IMR-90 (cell line): ENCODE results near the gene NAIF1. TPM values are rescaled to one million over a fixed set of nuclear protein-coding genes. Genes with fewer than 3 reads are reported as not detected.

Experiments used
- ATAC-seq: fragments of 200-7000 bp; cut with Tn5 transposase; 2 replicates; pipeline ENCODE4 v1.9.1; 2020; ENCODE audit warnings: low read depth, mild to moderate bottlenecking, moderate library complexity
- BruUV-seq: library from RNA; stranded (reverse); fragments of 400-500 nt; replicated peaks from 2 replicates; lab custom pipeline; 2021; lab: Mats Ljungman, UMichigan
- CTCF ChIA-PET: fragments of 300-600 bp; formaldehyde crosslinking; extraction: SDS; loops from one replicate; lab custom pipeline; 2021; ENCODE audit warnings: antibody characterized with exemption; lab: Yijun Ruan, JAX
- POLR2A ChIA-PET: fragments of 300-600 bp; sonication (Branson Sonifier 250); formaldehyde crosslinking; loops from one replicate; lab custom pipeline; 2022; ENCODE audit warnings: antibody characterized with exemption; ENCODE audit not compliant: unreplicated experiment; lab: Charles Lee
- DNase-seq: peaks from one replicate; pipeline ENCODE4 v3.0.0; 2013
- H2AFZ ChIP-seq: replicated peaks from 2 replicates; pipeline ENCODE3; 2013; ENCODE audit warnings: low read length, mild to moderate bottlenecking; ENCODE audit not compliant: poor library complexity
- H2AK5ac ChIP-seq: 2 replicates; pipeline ENCODE4 v1.6.1; 2013; ENCODE audit warnings: low read depth, low read length, inconsistent platforms
- H2AK9ac ChIP-seq: replicated peaks from 2 replicates; pipeline ENCODE3; 2013; ENCODE audit warnings: mild to moderate bottlenecking, low read depth, low read length, moderate library complexity; ENCODE audit not compliant: poor library complexity
- H2BK120ac ChIP-seq: 2 replicates; pipeline ENCODE4 v1.6.1; 2013; ENCODE audit warnings: low read depth, low read length, inconsistent platforms
- H2BK15ac ChIP-seq: 3 replicates; pipeline ENCODE4 v1.6.1; 2013; ENCODE audit warnings: low read depth, low read length, inconsistent platforms
- H2BK20ac ChIP-seq: 2 replicates; pipeline ENCODE4 v1.6.1; 2013; ENCODE audit warnings: low read depth, mild to moderate bottlenecking, inconsistent platforms, low read length, moderate library complexity
- H2BK5ac ChIP-seq: 2 replicates; pipeline ENCODE4 v1.6.1; 2013; ENCODE audit warnings: mild to moderate bottlenecking, low read depth, low read length, inconsistent platforms; ENCODE audit not compliant: poor library complexity, severe bottlenecking
- H3K14ac ChIP-seq: replicated peaks from 2 replicates; pipeline ENCODE4 v1.6.1; 2013; ENCODE audit warnings: low read depth, low read length, inconsistent platforms
- H3K18ac ChIP-seq: 2 replicates; pipeline ENCODE4 v1.6.1; 2013; ENCODE audit warnings: low read depth, low read length, control low read depth
- H3K23ac ChIP-seq: 2 replicates; pipeline ENCODE4 v1.6.1; 2013; ENCODE audit warnings: low read depth, low read length, inconsistent platforms
- H3K27ac ChIP-seq: 2 replicates; pipeline ENCODE4 v1.5.1; 2013; ENCODE audit warnings: mild to moderate bottlenecking, control low read depth, low read length; ENCODE audit not compliant: insufficient read depth
- H3K27me3 ChIP-seq: 2 replicates; pipeline ENCODE4 v1.6.1; 2013; ENCODE audit warnings: low read length; ENCODE audit not compliant: control insufficient read depth, insufficient read depth
- H3K36me3 ChIP-seq: 2 replicates; pipeline ENCODE4 v1.6.1; 2013; ENCODE audit warnings: low read length, mixed read lengths; ENCODE audit not compliant: control insufficient read depth, insufficient read depth
- H3K4ac ChIP-seq: 2 replicates; pipeline ENCODE4 v1.6.1; 2013; ENCODE audit warnings: low read depth, low read length, inconsistent platforms
- H3K4me1 ChIP-seq: 2 replicates; pipeline ENCODE4 v1.6.1; 2013; ENCODE audit warnings: low read length, mixed read lengths; ENCODE audit not compliant: control insufficient read depth, insufficient read depth
- H3K4me2 ChIP-seq: 2 replicates; pipeline ENCODE4 v1.6.1; 2013; ENCODE audit warnings: low read depth, mild to moderate bottlenecking, control low read depth, low read length, moderate library complexity
- H3K4me3 ChIP-seq: 2 replicates; pipeline ENCODE4 v1.5.1; 2013; ENCODE audit warnings: low read depth, mild to moderate bottlenecking, control low read depth, low read length, moderate library complexity; ENCODE audit not compliant: insufficient read depth
- H3K56ac ChIP-seq: 2 replicates; pipeline ENCODE4 v1.6.1; 2013; ENCODE audit warnings: low read length, inconsistent platforms; ENCODE audit not compliant: insufficient read depth; ENCODE audit errors: extremely low read depth
- H3K79me1 ChIP-seq, 2 experiments: 2 replicates each; pipeline ENCODE4 v1.6.1; 2013; ENCODE audit warnings: low read length in 2 of 2, inconsistent platforms in 1 of 2, low read depth in 1 of 2
- H3K9ac ChIP-seq: 2 replicates; pipeline ENCODE4 v1.6.1; 2013; ENCODE audit warnings: low read depth, low read length, control low read depth
- H3K9me1 ChIP-seq: 2 replicates; pipeline ENCODE4 v1.6.1; 2013; ENCODE audit warnings: low read length, inconsistent platforms; ENCODE audit not compliant: insufficient read depth
- H3K9me3 ChIP-seq: 2 replicates; pipeline ENCODE4 v1.6.1; 2013; ENCODE audit warnings: low read length; ENCODE audit not compliant: control insufficient read depth, insufficient read depth
- H4K20me1 ChIP-seq: 2 replicates; pipeline ENCODE4 v1.6.1; 2013; ENCODE audit warnings: low read length, inconsistent platforms; ENCODE audit not compliant: insufficient read depth
- H4K5ac ChIP-seq: 2 replicates; pipeline ENCODE4 v1.6.1; 2013; ENCODE audit warnings: mild to moderate bottlenecking, low read depth, low read length, control low read depth
- H4K8ac ChIP-seq, 2 experiments: 2 replicates each; pipeline ENCODE4 v1.6.1; 2013; ENCODE audit warnings: low read depth in 2 of 2, low read length in 2 of 2, control low read depth in 1 of 2, inconsistent platforms in 1 of 2
- H4K91ac ChIP-seq: 2 replicates; pipeline ENCODE4 v1.6.1; 2013; ENCODE audit warnings: low read depth, low read length, inconsistent platforms; ENCODE audit not compliant: insufficient read depth
- CTCF ChIP-seq: conservative IDR thresholded peaks from 2 replicates; pipeline ENCODE4 v1.5.1; 2012; ENCODE audit warnings: mild to moderate bottlenecking, low read depth, low read length, improper control_type of control experiment
- FOS ChIP-seq: fragments of 150-350 bp; IDR thresholded peaks from 2 replicates; pipeline ENCODE4 v1.6.1; 2016; ENCODE audit warnings: low read depth, low read length
- WGBS, 2 experiments: methylation state at CpG; one replicate each; pipeline versions ENCODE4 v1.1.5 to v1.1.7; 2013; ENCODE audit warnings: missing lambda C conversion rate in 2 of 2; ENCODE audit not compliant: insufficient read length in 1 of 2; ENCODE audit errors: extremely low coverage in 2 of 2; 5-methylcytosine and 5-hydroxymethylcytosine counted together
- dilution Hi-C: fragments of 300-500 bp; cut with HindIII; formaldehyde crosslinking; loops from one replicate; pipeline ENCODE4 v1.14.3; 2018; ENCODE audit warnings: low sequenced_read_pairs; ENCODE audit not compliant: unreplicated experiment
- in situ Hi-C: fragments of 300-500 bp; cut with MboI; formaldehyde crosslinking; loops from 3 replicates; pipeline ENCODE4 v1.14.3; 2019; ENCODE audit warnings: low sequenced_read_pairs, inconsistent platforms, mixed read lengths
- intact Hi-C: fragments of 100-400 bp; cut with micrococcal nuclease; formaldehyde crosslinking; loops from 2 replicates; pipeline ENCODE4 v1.10.0; 2022
- polyA plus RNA-seq, 3 experiments: library from polyadenylated mRNA; depleted of rRNA; stranded (reverse); fragments of >200 nt; gene quantifications; 2 replicates each; pipeline ENCODE4 v1.2.3, GENCODE V29; 2012; ENCODE audit warnings: low replicate concordance in 1 of 3
- total RNA-seq: library from RNA; depleted of rRNA; stranded (reverse); fragments of >200 nt; gene quantifications from 2 replicates; pipeline ENCODE4 v1.2.3, GENCODE V29; 2012

Gene NAIF1
- total and polyA plus RNA-seq, 2 of the 4 experiments (the other 2 are of a cell fraction), result 9.7 to 10.1 TPM

- intact Hi-C loops (no loop called here), in situ Hi-C loops (no loop called here), dilution Hi-C loops (no loop called here)
- Histone ChIP-seq H3K9ac (no peak overlapping the region), H3K4me3 (no peak overlapping the region), H3K9me1 (peaks cover 13% of the 10 kb centered on the region), H2BK120ac (peak overlapping the region; percentile 62; the same call in 1 of the 2 replicates), H3K79me1 (peaks cover 0 to 69% of the 10 kb centered on the region in 2 experiments; a peak in 2 of 4 replicates), H4K8ac (peak overlapping the region in 1 of 2 experiments; percentile 46; a peak in 1 of 4 replicates), H2AFZ (no peak overlapping the region), H2BK15ac (peak overlapping the region; percentile 6; the same call in 1 of the 3 replicates), H4K91ac (no peak overlapping the region), H2BK20ac (no peak overlapping the region; the same call in 1 of the 2 replicates), H3K56ac (no peak overlapping the region), H3K36me3 (no peaks in the 10 kb centered on the region), H2BK5ac (peak overlapping the region; percentile 75), H4K5ac (peak overlapping the region; percentile 10; the same call in 1 of the 2 replicates), H3K27me3 (no peaks in the 10 kb centered on the region), H3K4me2 (peak overlapping the region; percentile 26; the same call in 1 of the 2 replicates), H3K27ac (peak overlapping the region; percentile 24; the same call in 1 of the 2 replicates), H3K4ac (peak overlapping the region; percentile 72), H3K4me1 (peaks cover 34% of the 10 kb centered on the region), H2AK9ac (peak overlapping the region; percentile 91), H3K9me3 (no peaks in the 10 kb centered on the region), H2AK5ac (peak overlapping the region; percentile 85), H3K18ac (peak overlapping the region; percentile 73), H3K23ac (0 out of 2 replicates have a peak overlapping the region, but pooled peaks have one; percentile 13), H3K14ac (peak overlapping the region; percentile 53; the same call in 1 of the 2 replicates), H4K20me1 (peaks cover 11% of the 10 kb centered on the region)
- ATAC-seq (no peak), DNase-seq (peak; percentile 63)
- CTCF ChIA-PET, result interaction anchor here (0.5 kb wide), 1 partner anchor 9 kb away, joined by 5 read pairs; no protein-coding TSS in a partner anchor
- no TSS peak for BruUV-seq
- WGBS, 2 experiments, result 73% methylated on average over 3 of the region's 11 CpGs; no CpG with 5 or more reads in 1 of the 2 experiments
- TF ChIP-seq CTCF (no peak), FOS (0 out of 2 replicates have a peak, but pooled peaks have one; percentile 49)
- POLR2A ChIA-PET, result interaction anchor here (0.7 kb wide), 1 partner anchor 104 kb away, joined by 3 read pairs; no protein-coding TSS in a partner anchor
Measured at GRCh38 chr9:128078504-128079434, 11.6 kb upstream of the NAIF1 start.
